IPS DF 6.9 (cell line): ENCODE data around the gene PPFIA2.

Source experiments
- DNase-seq: peaks from one replicate; pipeline ENCODE4 v3.0.0-alpha.2; 2013; ENCODE audit warnings: low read depth, low spot score
- H3K27ac ChIP-seq: one replicate; pipeline ENCODE4 v1.5.1; 2013; ENCODE audit warnings: low read length, control low read depth
- H3K27me3 ChIP-seq: 2 replicates; pipeline ENCODE4 v1.6.1; 2013; ENCODE audit warnings: mild to moderate bottlenecking, low read length; ENCODE audit not compliant: control insufficient read depth, insufficient read depth
- H3K36me3 ChIP-seq: 2 replicates; pipeline ENCODE4 v1.6.1; 2013; ENCODE audit warnings: low read length; ENCODE audit not compliant: control insufficient read depth, insufficient read depth
- H3K4me1 ChIP-seq: 2 replicates; pipeline ENCODE4 v1.6.1; 2013; ENCODE audit warnings: low read length; ENCODE audit not compliant: control insufficient read depth, insufficient read depth
- H3K4me3 ChIP-seq: 2 replicates; pipeline ENCODE4 v1.5.1; 2013; ENCODE audit warnings: mild to moderate bottlenecking, low read length
- H3K9me3 ChIP-seq: 2 replicates; pipeline ENCODE4 v1.6.1; 2013; ENCODE audit warnings: low read length, inconsistent platforms; ENCODE audit not compliant: control insufficient read depth, insufficient read depth
- WGBS: extraction: QIAGEN DNeasy Blood & Tissue Kit; methylation state at CpG from one replicate; pipeline ENCODE4 v1.1.7; 2013; ENCODE audit warnings: mixed read lengths, missing lambda C conversion rate; ENCODE audit not compliant: insufficient read length, insufficient coverage; 5-methylcytosine and 5-hydroxymethylcytosine counted together

PPFIA2 gene

GRCh38 chr12:81564237-81564636 is 194.9 kb downstream of the PPFIA2 start:
- no peaks in the 10 kb centered on the region for H3K27me3 ChIP-seq
- H3K36me3 ChIP-seq = no peaks in the 10 kb centered on the region
- no peak overlapping the region for H3K4me3 ChIP-seq
- H3K4me1 ChIP-seq = no peaks in the 10 kb centered on the region
- no peak for DNase-seq
- no peaks in the 10 kb centered on the region for H3K9me3 ChIP-seq
- no CpG with 5 or more reads among the region's 2 CpGs for WGBS
- H3K27ac ChIP-seq = no peak overlapping the region

DNA sequence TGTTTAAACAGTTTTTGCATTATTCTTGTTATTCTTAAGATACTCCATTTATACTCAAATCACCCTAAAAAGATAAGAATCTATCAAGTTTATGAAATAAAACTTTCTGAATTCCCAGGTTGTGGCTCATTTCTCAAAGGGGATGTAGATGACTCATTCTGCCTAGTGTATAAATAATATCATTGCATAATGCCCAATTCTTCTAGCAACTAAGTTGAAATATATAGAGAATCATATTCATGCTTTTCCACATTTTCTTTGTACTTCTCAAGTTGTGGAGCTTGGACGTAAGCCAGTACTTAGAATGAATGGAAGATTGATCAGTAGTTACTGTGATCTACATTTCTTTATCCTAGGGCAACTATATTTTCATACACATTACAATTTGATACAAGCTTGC is 201.1 kb downstream of the PPFIA2 start:
- DNase-seq = no peak
- H3K9me3 ChIP-seq = no peaks in the 10 kb centered on the region
- WGBS = no CpG with 5 or more reads among the region's 1 CpG

DNA sequence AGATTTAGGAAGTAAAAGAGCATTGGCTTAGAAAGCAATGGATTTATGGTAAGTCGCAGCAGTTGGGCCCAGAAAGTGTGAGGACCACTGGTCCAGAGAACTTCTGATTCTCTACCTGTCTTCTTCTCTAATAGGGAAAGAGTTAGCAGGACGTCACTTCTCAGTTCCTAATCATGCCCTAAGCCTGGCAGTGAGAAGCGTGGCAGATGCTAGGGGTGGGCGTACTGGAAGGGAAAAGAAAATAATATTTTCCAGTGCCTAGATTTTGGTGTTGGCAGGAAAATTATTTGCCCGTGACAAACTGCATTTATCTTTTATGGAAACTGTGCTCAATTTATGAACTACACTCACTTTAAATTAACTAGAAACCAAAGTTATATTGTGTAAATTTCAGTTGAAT is 212.3 kb downstream of the PPFIA2 start:
- no peaks in the 10 kb centered on the region for H3K27me3 ChIP-seq
- no peak overlapping the region for H3K27ac ChIP-seq
- no peak for DNase-seq
- no peaks in the 10 kb centered on the region for H3K36me3 ChIP-seq
- no peak overlapping the region for H3K4me3 ChIP-seq
- no CpG with 5 or more reads among the region's 5 CpGs for WGBS
- no peaks in the 10 kb centered on the region for H3K9me3 ChIP-seq
- no peaks in the 10 kb centered on the region for H3K4me1 ChIP-seq

More for the DNA sequence above, 201.1 kb downstream of the PPFIA2 start:
- Histone ChIP-seq H3K4me1 (no peaks in the 10 kb centered on the region), H3K27ac (no peak overlapping the region), H3K27me3 (no peaks in the 10 kb centered on the region), H3K36me3 (no peaks in the 10 kb centered on the region), H3K4me3 (no peak overlapping the region)

DNA sequence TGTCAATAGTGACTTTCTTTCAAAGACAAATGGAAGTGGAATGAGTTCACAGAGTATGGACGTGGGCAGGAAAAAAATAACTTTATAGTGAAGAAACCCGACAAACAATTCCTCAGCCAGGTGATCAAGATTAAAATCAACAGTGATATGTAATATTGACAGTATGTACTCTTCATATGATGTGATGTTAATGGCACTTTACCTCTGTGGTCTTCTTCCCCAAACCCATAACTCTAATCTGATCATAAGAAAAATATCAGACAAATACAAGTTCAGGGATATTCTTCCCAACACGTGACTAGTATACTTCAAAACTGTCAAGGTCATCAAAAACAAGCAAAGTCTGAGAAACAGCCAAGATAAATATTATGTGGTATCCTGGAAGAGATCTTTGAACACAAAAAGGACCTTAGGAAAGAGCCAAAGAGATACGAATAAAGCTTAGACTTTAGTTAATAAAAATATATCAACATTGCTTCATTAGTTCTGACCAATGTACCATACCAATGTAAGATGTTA is 215.5 kb downstream of the PPFIA2 start:
- no peak overlapping the region for H3K27ac ChIP-seq
- no peaks in the 10 kb centered on the region for H3K27me3 ChIP-seq
- no CpG with 5 or more reads among the region's 4 CpGs for WGBS
- DNase-seq = no peak
- no peaks in the 10 kb centered on the region for H3K9me3 ChIP-seq
- H3K36me3 ChIP-seq = no peaks in the 10 kb centered on the region
- no peak overlapping the region for H3K4me3 ChIP-seq
- H3K4me1 ChIP-seq = no peaks in the 10 kb centered on the region

DNA sequence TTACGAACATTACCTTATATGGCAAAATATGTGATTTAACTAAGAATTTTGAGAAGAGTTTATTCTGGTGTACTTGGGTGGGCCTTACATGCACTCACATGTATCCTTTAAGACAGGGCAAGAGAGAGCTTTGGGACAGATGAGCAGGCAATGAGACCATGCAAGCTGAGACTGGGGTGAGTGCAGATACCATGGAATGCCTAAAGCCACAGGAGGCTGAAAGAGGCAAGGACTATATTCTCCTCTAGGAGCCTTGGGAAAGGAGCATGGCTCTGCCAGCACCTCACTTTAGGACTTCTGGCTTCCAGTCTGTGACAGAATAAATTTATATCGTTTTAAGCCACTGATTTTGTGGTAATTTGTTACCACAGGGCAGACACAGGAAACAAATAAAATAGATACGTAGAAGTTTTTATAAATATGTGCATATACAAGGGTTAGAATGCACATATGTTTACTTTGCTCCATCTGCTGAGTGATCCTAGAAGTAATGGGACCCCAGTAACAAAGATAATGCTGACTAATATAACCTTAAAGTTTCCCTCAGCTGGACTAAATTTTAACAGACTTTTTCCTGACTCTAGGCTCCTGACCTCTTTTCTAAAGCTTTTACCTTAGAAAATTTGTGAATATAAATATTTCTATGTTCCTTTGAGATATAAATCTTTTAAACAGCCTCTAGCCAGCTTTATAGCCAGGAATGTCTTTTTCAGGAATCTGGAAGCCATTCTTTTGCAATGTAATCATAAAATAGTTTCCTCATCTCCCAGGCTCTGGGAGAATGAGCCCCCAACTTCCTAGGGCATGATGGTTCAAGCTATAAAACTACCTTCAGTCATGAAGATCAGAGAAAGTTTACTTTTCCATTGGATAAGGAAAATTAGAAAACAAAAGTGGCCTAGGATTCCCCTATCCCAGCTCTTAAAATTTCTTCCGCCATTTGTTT is 216.8 kb downstream of the PPFIA2 start:
- Histone ChIP-seq H3K27ac (no peak overlapping the region), H3K4me1 (no peaks in the 10 kb centered on the region), H3K36me3 (no peaks in the 10 kb centered on the region), H3K4me3 (no peak overlapping the region), H3K27me3 (no peaks in the 10 kb centered on the region), H3K9me3 (no peaks in the 10 kb centered on the region)
- WGBS = no CpG with 5 or more reads among the region's 4 CpGs
- no peak for DNase-seq

DNA sequence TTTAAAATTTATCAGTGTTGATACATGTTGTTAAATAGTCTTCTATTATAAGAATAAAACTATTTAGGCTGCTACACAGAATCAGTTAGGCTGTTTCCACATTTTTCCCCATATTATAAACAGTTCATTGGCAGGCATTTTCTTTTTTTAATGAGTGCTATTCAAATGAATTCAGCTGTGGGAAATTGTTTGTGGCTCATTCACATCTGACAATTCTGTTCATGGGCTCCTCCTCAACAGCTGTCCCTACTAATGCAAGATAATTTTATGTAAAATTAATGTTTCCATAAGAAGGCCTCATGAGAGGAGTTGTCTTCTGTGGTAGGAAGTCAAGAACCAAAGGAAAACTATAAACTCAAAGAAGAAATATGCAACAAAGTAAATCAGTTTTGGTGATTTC is 218.0 kb downstream of the PPFIA2 start:
- H3K9me3 ChIP-seq = no peaks in the 10 kb centered on the region
- no peaks in the 10 kb centered on the region for H3K36me3 ChIP-seq
- no peak for DNase-seq
- no peak overlapping the region for H3K4me3 ChIP-seq
- no peaks in the 10 kb centered on the region for H3K27me3 ChIP-seq
- no peak overlapping the region for H3K27ac ChIP-seq
- no peaks in the 10 kb centered on the region for H3K4me1 ChIP-seq

DNA sequence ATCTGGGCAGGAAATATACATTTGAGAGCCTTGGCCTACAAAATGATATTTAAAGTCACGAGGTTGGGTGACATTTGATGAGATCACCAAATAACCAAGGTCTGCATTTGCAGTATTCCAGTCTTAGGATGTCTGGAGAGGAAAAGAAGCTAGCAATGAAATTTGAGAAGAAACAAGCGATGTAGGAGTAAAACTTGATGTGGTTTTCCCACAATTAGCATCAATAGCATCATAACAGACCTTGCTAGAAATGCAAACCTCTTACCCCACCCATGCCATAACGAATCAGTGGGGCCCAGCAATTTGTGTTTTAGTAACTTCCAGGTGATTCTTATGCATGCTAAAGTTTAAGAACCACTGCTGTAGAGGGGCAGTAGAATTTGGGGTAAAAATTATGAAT is 219.9 kb downstream of the PPFIA2 start:
- no CpG with 5 or more reads among the region's 3 CpGs for WGBS
- no peaks in the 10 kb centered on the region for H3K36me3 ChIP-seq
- no peak overlapping the region for H3K4me3 ChIP-seq
- H3K9me3 ChIP-seq = no peaks in the 10 kb centered on the region
- DNase-seq = no peak
- no peaks in the 10 kb centered on the region for H3K27me3 ChIP-seq
- no peaks in the 10 kb centered on the region for H3K4me1 ChIP-seq
- H3K27ac ChIP-seq = no peak overlapping the region

DNA sequence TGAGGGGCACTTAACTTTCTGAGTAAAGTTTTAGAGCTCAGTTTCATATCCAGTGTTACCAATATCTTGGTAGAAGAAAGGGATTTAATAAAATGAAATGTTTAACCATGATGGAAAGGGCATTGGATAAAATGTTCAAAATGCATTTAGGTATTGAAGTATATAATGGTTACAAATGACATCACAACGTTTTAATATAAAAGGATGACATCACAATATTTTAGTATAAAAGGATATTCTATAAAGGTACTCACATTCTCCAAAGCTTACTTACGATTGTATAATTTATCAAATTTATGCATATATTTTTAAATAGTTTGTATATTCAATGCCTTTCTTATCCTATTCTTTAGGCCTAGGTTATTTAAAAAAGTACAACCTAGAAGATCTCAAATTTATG is 226.1 kb downstream of the PPFIA2 start:
- Histone ChIP-seq H3K27ac (no peak overlapping the region), H3K4me3 (no peak overlapping the region), H3K4me1 (no peaks in the 10 kb centered on the region), H3K36me3 (no peaks in the 10 kb centered on the region), H3K27me3 (no peaks in the 10 kb centered on the region), H3K9me3 (no peaks in the 10 kb centered on the region)
- DNase-seq = no peak
- WGBS = no CpG with 5 or more reads among the region's 2 CpGs

GRCh38 chr12:81530352-81530751 is 228.8 kb downstream of the PPFIA2 start:
- Histone ChIP-seq H3K9me3 (no peaks in the 10 kb centered on the region), H3K4me3 (no peak overlapping the region), H3K27ac (no peak overlapping the region), H3K4me1 (no peaks in the 10 kb centered on the region), H3K27me3 (no peaks in the 10 kb centered on the region), H3K36me3 (no peaks in the 10 kb centered on the region)
- no CpG with 5 or more reads among the region's 2 CpGs for WGBS
- DNase-seq = no peak

GRCh38 chr12:81520064-81520945 is 238.8 kb downstream of the PPFIA2 start:
- DNase-seq = no peak

More at GRCh38 chr12:81520064-81520945, 238.8 kb downstream of the PPFIA2 start:
- Histone ChIP-seq H3K27ac (no peak overlapping the region), H3K9me3 (no peaks in the 10 kb centered on the region), H3K4me1 (no peaks in the 10 kb centered on the region), H3K27me3 (no peaks in the 10 kb centered on the region), H3K36me3 (no peaks in the 10 kb centered on the region), H3K4me3 (no peak overlapping the region)
- WGBS = no CpG with 5 or more reads among the region's 6 CpGs
